ENCODE results near the gene RBM38. TPM values are rescaled to one million over a fixed set of nuclear protein-coding genes. Genes with fewer than 3 reads are reported as not detected.

RBM38 gene
- polyA plus RNA-seq, 2 of the 4 experiments (the other 2 are of a cell fraction), result 6.6 to 14.2 TPM

GRCh38 chr20:57392512-57393271 lies 1.5 kb downstream of the RBM38 start:
- WGBS (ENCODE audit: missing lambda C conversion rate), result 89% methylated on average over 22 of the region's 33 CpGs
- peak overlapping the region; percentile 78 for H3K4me2 ChIP-seq
- H3K4me1 ChIP-seq, result peaks cover 9% of the 10 kb centered on the region
- ATAC-seq (no peak), FAIRE-seq (no peak), DNase-seq (ENCODE audit: low read depth in 1 of 2, low spot score in 1 of 2) (no peak)
- TF ChIP-seq RFX5 (IDR thresholded peaks at IDR 0.05) (no peak), HMGXB4 (CRISPR knock-in tag; IDR thresholded peaks at IDR 0.05; ENCODE audit: borderline replicate concordance) (no peak), KDM1A (IDR thresholded peaks at IDR 0.05; ENCODE audit: low read depth) (no peak), SREBF2 (IDR thresholded peaks at IDR 0.05) (no peak), RCOR1 (IDR thresholded peaks at IDR 0.05; ENCODE audit: low read depth, low read length) (no peak), SMC3 (IDR thresholded peaks at IDR 0.05) (no peak), PHF8 (IDR thresholded peaks at IDR 0.05; ENCODE audit: borderline replicate concordance, low read depth) (no peak), HES2 (IDR thresholded peaks at IDR 0.05) (no peak), FOXS1 (CRISPR knock-in tag; IDR thresholded peaks at IDR 0.05) (no peak)
- POLR2A ChIA-PET, result interaction anchor here (1.4 kb wide), 1 partner anchor 81 kb away, joined by 4 read pairs; no protein-coding TSS in a partner anchor
- CTCF ChIA-PET, result interaction anchor here (0.7 to 5.8 kb wide), 6 partner anchors 11 to 48 kb away, joined by 3 to 37 read pairs (median 3); no protein-coding TSS in a partner anchor
- H3K9me3 ChIP-seq, result no peaks in the 10 kb centered on the region
- H3K27ac ChIP-seq, result peak overlapping the region in 1 of 2 experiments; percentile 96; a peak in 4 of 6 replicates
- H3K4me3 ChIP-seq, result peak overlapping the region; percentile 86

- no peak for FAIRE-seq
- TF ChIP-seq POLR2A (IDR thresholded peaks at IDR 0.05; ENCODE audit: low read length), result no peak
- TF ChIP-seq RNF2 (IDR thresholded peaks at IDR 0.05; ENCODE audit: borderline replicate concordance, low read depth), result no peak
- TF ChIP-seq FOSB (CRISPR knock-in tag; IDR thresholded peaks at IDR 0.05), result no peak
- no peak for TF ChIP-seq CHD4 (IDR thresholded peaks at IDR 0.05; ENCODE audit: borderline replicate concordance)
- TF ChIP-seq RARB (CRISPR knock-in tag; IDR thresholded peaks at IDR 0.05), result no peak
- no peak for TF ChIP-seq REST (IDR thresholded peaks at IDR 0.05)
- TF ChIP-seq CTCF (IDR thresholded peaks at IDR 0.05), result no peak
- H3K4me1 ChIP-seq, result peaks cover 9% of the 10 kb centered on the region
- DNase-seq (ENCODE audit: low read depth in 1 of 2, low spot score in 1 of 2), result no peak
- H3K27ac ChIP-seq, result no peak overlapping the region
- CTCF ChIA-PET, result interaction anchor here (1.5 to 5.8 kb wide), 3 partner anchors 11 to 47 kb away, joined by 3 to 37 read pairs (median 3); no protein-coding TSS in a partner anchor
- POLR2A ChIA-PET, result no interaction called here
- no peak for ATAC-seq
- no peaks in the 10 kb centered on the region for H3K9me3 ChIP-seq
- 92% methylated on average over 14 of the region's 14 CpGs for WGBS (ENCODE audit: missing lambda C conversion rate)
- no peak overlapping the region for H3K4me2 ChIP-seq
- H3K4me3 ChIP-seq, result no peak overlapping the region
Measured at GRCh38 chr20:57393321-57394120, 2.3 kb downstream of the RBM38 start.
